CD4-positive, CD25-positive, alpha-beta regulatory T cell (primary cell): ENCODE data around the gene MAP1LC3B2. TPM values are rescaled to one million over a fixed set of nuclear protein-coding genes. Genes with fewer than 3 reads are reported as not detected.

Experiments used
- ATAC-seq, 2 donors: fragments of 150-1000 bp; cut with Tn5 transposase; one replicate each; pipeline ENCODE4 v1.10.0; 2021; ENCODE audit warnings: low read depth in 2 of 2, moderate number of reproducible peaks in 2 of 2, moderate library complexity in 1 of 2
- DNase-seq, 3 donors: peaks; one replicate each; pipeline versions ENCODE4 v3.0.0 to v3.0.0-alpha.2; 2012 to 2022; ENCODE audit warnings: mixed read lengths in 1 of 3
- H3K27ac ChIP-seq: one replicate; pipeline ENCODE4 v1.7.0; 2013; ENCODE audit warnings: mild to moderate bottlenecking, low read length; ENCODE audit not compliant: insufficient read depth, poor library complexity, severe bottlenecking
- H3K27me3 ChIP-seq: one replicate; pipeline ENCODE4 v1.7.0; 2013; ENCODE audit warnings: low read length; ENCODE audit not compliant: control insufficient read depth, insufficient read depth
- H3K36me3 ChIP-seq: one replicate; pipeline ENCODE4 v1.7.0; 2013; ENCODE audit warnings: mild to moderate bottlenecking, low read length, moderate library complexity; ENCODE audit not compliant: control insufficient read depth, insufficient read depth
- H3K4me1 ChIP-seq: 2 replicates; pipeline ENCODE4 v1.7.0; 2013; ENCODE audit warnings: mild to moderate bottlenecking, low read length; ENCODE audit not compliant: insufficient read depth, control insufficient read depth, poor library complexity, severe bottlenecking
- H3K4me3 ChIP-seq: one replicate; pipeline ENCODE4 v1.7.0; 2013; ENCODE audit warnings: low read depth, mild to moderate bottlenecking, low read length, moderate library complexity
- H3K9me3 ChIP-seq, 2 experiments: 1 replicate in 1 of 2; 2 replicates in 1 of 2; pipeline ENCODE4 v1.7.0; 2013; ENCODE audit warnings: low read length in 2 of 2, mild to moderate bottlenecking in 1 of 2, moderate library complexity in 1 of 2; ENCODE audit not compliant: control insufficient read depth in 2 of 2
- H3K27ac Mint-ChIP-seq, 3 donors: one replicate each; pipeline ENCODE4 v1.8.0; 2020 to 2022; ENCODE audit warnings: mild to moderate bottlenecking in 3 of 3, mixed read lengths in 3 of 3, moderate library complexity in 2 of 3
- H3K27me3 Mint-ChIP-seq: one replicate; pipeline ENCODE4 v1.8.0; 2022; ENCODE audit warnings: mild to moderate bottlenecking, mixed read lengths
- H3K36me3 Mint-ChIP-seq: one replicate; pipeline ENCODE4 v1.8.0; 2020; ENCODE audit warnings: mixed read lengths
- H3K4me1 Mint-ChIP-seq, 4 donors: one replicate each; pipeline ENCODE4 v1.8.0; 2020 to 2022; ENCODE audit warnings: mixed read lengths in 4 of 4, mild to moderate bottlenecking in 1 of 4
- H3K4me3 Mint-ChIP-seq, 4 donors: one replicate each; pipeline ENCODE4 v1.8.0; 2020 to 2022; ENCODE audit warnings: mild to moderate bottlenecking in 4 of 4, mixed read lengths in 4 of 4, moderate library complexity in 3 of 4
- H3K9me3 Mint-ChIP-seq, 7 donors: one replicate each; pipeline ENCODE4 v1.8.0; 2020 to 2022; ENCODE audit warnings: mixed read lengths in 7 of 7, mild to moderate bottlenecking in 3 of 7, moderate library complexity in 2 of 7
- polyA plus RNA-seq, 4 donors: library from polyadenylated mRNA; unstranded; fragments of 300-500 nt; fragmentation: Illumina TruSeq; gene quantifications; one replicate each; pipeline ENCODE4 v1.2.3, GENCODE V29; 2021
- total RNA-seq: library from RNA; stranded (reverse); gene quantifications from one replicate; pipeline ENCODE4 v1.2.3, GENCODE V29; 2022

The MAP1LC3B2 gene
- total and polyA plus RNA-seq, 5 donors from 2014 or later = 2.2 to 14.2 (median 8.1) TPM

- peaks cover 0 to 3% (median 0%) of the 10 kb centered on the region in 7 donors for H3K9me3 Mint-ChIP-seq
- H3K36me3 ChIP-seq = no peaks in the 10 kb centered on the region
- H3K27ac ChIP-seq = no peak overlapping the region
- no peak overlapping the region for H3K27ac Mint-ChIP-seq
- no peak overlapping the region for H3K4me3 ChIP-seq
- H3K36me3 Mint-ChIP-seq = no peaks in the 10 kb centered on the region
- peaks cover 6% of the 10 kb centered on the region for H3K27me3 Mint-ChIP-seq
- no peaks in the 10 kb centered on the region for H3K4me1 Mint-ChIP-seq
- peaks cover 0 to 4% of the 10 kb centered on the region in 2 experiments for H3K9me3 ChIP-seq
- DNase-seq (no peak), ATAC-seq (no peak)
- H3K4me1 ChIP-seq = no peaks in the 10 kb centered on the region
- H3K4me3 Mint-ChIP-seq = no peak overlapping the region
- H3K27me3 ChIP-seq = no peaks in the 10 kb centered on the region
Observed at GRCh38 chr12:116615141-116615861, 56.1 kb downstream of the MAP1LC3B2 start.

DNA sequence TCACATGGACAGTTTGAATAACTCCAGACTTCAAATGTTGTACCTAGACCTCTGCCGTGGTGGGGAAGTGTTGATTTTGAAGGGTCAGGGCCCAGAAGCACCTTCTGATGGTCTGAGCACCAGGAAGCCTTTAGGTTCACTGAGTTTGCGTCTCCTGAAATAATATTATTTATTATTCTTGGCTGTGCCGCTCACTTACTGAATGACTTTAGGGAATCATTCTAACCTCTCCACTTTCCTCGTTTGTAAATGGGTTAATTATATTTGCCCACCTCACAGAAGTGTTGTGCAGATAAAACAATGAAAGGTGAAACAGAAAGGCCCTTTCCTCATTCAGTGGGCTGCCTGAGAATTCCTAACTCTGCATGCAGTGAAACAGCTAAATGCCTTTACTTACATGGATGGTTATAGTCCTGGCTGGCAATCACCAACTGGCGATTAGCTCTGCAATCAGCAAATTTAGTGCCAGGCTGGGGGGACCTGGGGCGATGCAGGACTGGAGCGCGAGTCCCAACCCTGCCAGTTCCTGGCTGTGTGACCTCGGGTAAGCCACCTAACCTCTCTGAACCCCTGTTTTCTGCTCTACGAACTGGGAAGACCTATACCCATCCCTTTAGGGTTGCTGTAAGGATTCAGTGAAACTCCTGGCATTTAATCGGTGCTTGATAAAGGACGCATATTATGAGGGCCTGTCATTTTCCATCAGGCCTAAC, 57.5 kb downstream of the MAP1LC3B2 start:
- Mint-ChIP-seq H3K27me3 (peaks cover 7% of the 10 kb centered on the region), H3K9me3 (peaks cover 0 to 3% (median 0%) of the 10 kb centered on the region in 7 donors), H3K36me3 (no peaks in the 10 kb centered on the region), H3K27ac (no peak overlapping the region), H3K4me3 (no peak overlapping the region), H3K4me1 (no peaks in the 10 kb centered on the region)
- Histone ChIP-seq H3K27ac (no peak overlapping the region), H3K9me3 (peaks cover 0 to 4% of the 10 kb centered on the region in 2 experiments), H3K27me3 (no peaks in the 10 kb centered on the region), H3K36me3 (no peaks in the 10 kb centered on the region), H3K4me1 (no peaks in the 10 kb centered on the region), H3K4me3 (no peak overlapping the region)
- DNase-seq (no peak), ATAC-seq (no peak)

- H3K36me3 Mint-ChIP-seq = no peaks in the 10 kb centered on the region
- no peak overlapping the region for H3K4me3 ChIP-seq
- H3K9me3 ChIP-seq = peaks cover 4 to 9% of the 10 kb centered on the region in 2 experiments
- H3K4me1 ChIP-seq = no peaks in the 10 kb centered on the region
- no peak overlapping the region for H3K27ac Mint-ChIP-seq
- H3K27ac ChIP-seq = no peak overlapping the region
- ATAC-seq (no peak), DNase-seq (no peak)
- H3K36me3 ChIP-seq = no peaks in the 10 kb centered on the region
- no peaks in the 10 kb centered on the region for H3K27me3 ChIP-seq
- H3K4me3 Mint-ChIP-seq = no peak overlapping the region
- H3K9me3 Mint-ChIP-seq = peaks cover 0 to 15% (median 3%) of the 10 kb centered on the region in 7 donors
- peaks cover 11% of the 10 kb centered on the region for H3K27me3 Mint-ChIP-seq
- no peaks in the 10 kb centered on the region for H3K4me1 Mint-ChIP-seq
Observed at GRCh38 chr12:116619246-116619645, 60.1 kb downstream of the MAP1LC3B2 start.

- Histone ChIP-seq H3K9me3 (peaks cover 4 to 9% of the 10 kb centered on the region in 2 experiments), H3K27ac (no peak overlapping the region), H3K36me3 (no peaks in the 10 kb centered on the region), H3K4me3 (no peak overlapping the region), H3K27me3 (no peaks in the 10 kb centered on the region), H3K4me1 (no peaks in the 10 kb centered on the region)
- no peak overlapping the region for H3K4me3 Mint-ChIP-seq
- DNase-seq (no peak), ATAC-seq (no peak)
- H3K36me3 Mint-ChIP-seq = no peaks in the 10 kb centered on the region
- no peak overlapping the region for H3K27ac Mint-ChIP-seq
- H3K27me3 Mint-ChIP-seq = peaks cover 11% of the 10 kb centered on the region
- H3K4me1 Mint-ChIP-seq = no peaks in the 10 kb centered on the region
- H3K9me3 Mint-ChIP-seq = peaks cover 0 to 15% (median 3%) of the 10 kb centered on the region in 7 donors
Observed at GRCh38 chr12:116620124-116620491, 60.9 kb downstream of the MAP1LC3B2 start.

DNA sequence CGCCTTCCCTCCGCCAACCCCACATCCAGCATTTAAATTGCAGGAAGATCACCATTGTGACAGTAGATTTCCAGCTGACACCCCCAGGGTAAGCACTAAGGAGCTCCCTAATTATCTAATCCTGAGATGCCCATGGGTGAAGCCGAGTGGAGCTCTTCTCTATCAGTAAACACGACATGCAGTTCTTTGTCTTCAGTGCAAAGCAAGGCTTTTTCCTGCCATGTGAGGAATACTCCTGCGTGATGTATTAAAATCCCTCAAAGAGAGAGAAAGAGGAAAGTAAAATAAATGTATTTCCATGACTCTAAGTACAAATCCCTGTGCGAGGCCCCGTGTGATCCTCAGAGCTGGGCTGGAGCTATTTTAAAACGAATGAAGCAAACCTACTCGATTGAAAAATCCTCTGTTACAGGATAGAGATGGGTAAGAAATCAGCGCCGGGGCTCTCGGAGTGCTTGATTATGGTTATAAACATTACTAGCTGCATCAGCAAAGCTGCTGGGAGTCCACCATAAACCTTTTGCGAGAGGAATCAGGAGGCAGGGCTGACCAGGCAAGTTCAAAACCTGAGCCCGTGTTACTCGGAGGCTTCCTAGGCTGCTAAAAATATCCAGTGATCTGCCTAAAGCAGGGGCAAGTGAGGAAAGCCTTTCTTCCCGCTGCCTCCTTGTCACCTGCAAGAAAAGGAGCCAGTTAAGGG, 61.5 kb downstream of the MAP1LC3B2 start:
- H3K27me3 Mint-ChIP-seq = peaks cover 11% of the 10 kb centered on the region
- H3K4me3 ChIP-seq = no peak overlapping the region
- peaks cover 4 to 9% of the 10 kb centered on the region in 2 experiments for H3K9me3 ChIP-seq
- H3K9me3 Mint-ChIP-seq = peaks cover 0 to 15% (median 3%) of the 10 kb centered on the region in 7 donors
- no peaks in the 10 kb centered on the region for H3K4me1 ChIP-seq
- no peaks in the 10 kb centered on the region for H3K36me3 Mint-ChIP-seq
- H3K36me3 ChIP-seq = no peaks in the 10 kb centered on the region
- H3K4me3 Mint-ChIP-seq = no peak overlapping the region
- no peaks in the 10 kb centered on the region for H3K4me1 Mint-ChIP-seq
- no peak overlapping the region for H3K27ac ChIP-seq
- H3K27ac Mint-ChIP-seq = no peak overlapping the region
- no peaks in the 10 kb centered on the region for H3K27me3 ChIP-seq
- DNase-seq (no peak), ATAC-seq (no peak)

DNA sequence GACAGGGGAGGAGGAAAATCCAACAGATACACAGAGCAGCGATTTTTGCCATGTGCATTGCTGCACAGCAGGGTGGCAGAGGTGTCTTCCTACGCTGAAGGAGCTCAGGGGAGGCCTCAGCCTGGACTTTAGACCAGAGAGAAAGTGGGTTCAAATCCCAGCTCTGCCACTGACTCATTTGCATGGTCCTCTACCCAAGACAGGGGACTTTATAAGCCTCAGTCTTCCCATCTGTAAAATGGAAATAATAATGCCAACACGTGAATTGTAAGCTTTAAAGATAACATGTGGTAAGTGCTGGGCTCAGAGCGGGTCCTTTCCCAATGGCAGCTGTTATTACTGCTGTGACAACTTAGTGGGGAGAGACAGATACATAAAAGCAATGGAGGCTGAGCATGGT, 62.0 kb downstream of the MAP1LC3B2 start:
- H3K36me3 ChIP-seq = no peaks in the 10 kb centered on the region
- no peaks in the 10 kb centered on the region for H3K27me3 ChIP-seq
- H3K36me3 Mint-ChIP-seq = no peaks in the 10 kb centered on the region
- peaks cover 4 to 9% of the 10 kb centered on the region in 2 experiments for H3K9me3 ChIP-seq
- no peaks in the 10 kb centered on the region for H3K4me1 Mint-ChIP-seq
- peaks cover 11% of the 10 kb centered on the region for H3K27me3 Mint-ChIP-seq
- no peak overlapping the region for H3K27ac ChIP-seq
- H3K4me3 Mint-ChIP-seq = no peak overlapping the region
- H3K9me3 Mint-ChIP-seq = peaks cover 0 to 17% (median 3%) of the 10 kb centered on the region in 7 donors
- DNase-seq (no peak), ATAC-seq (no peak)
- H3K4me3 ChIP-seq = no peak overlapping the region
- H3K27ac Mint-ChIP-seq = no peak overlapping the region
- H3K4me1 ChIP-seq = no peaks in the 10 kb centered on the region

DNA sequence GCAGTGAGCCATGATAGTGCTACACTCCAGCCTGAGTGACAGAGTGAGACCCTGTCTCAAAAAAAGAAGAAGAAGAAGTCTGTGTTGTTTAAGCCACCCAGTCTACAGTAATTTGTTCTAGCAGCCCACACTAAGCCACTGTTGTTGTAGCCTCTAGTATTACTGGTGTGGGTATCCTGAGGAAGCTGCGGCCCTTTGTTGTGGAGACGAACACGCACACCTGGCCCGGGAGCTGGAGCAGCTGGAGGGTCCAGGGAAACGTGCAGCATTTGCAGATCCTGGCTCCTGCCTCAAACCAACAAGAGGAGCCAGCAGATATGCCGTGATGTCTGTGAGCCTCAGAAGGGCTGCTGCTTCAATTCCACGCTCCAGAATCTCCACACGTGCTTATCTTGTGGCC, 65.3 kb downstream of the MAP1LC3B2 start:
- ATAC-seq (no peak), DNase-seq (no peak)
- no peaks in the 10 kb centered on the region for H3K4me1 ChIP-seq
- Mint-ChIP-seq H3K4me1 (no peaks in the 10 kb centered on the region), H3K4me3 (no peak overlapping the region), H3K36me3 (no peaks in the 10 kb centered on the region), H3K9me3 (peaks cover 0 to 15% (median 3%) of the 10 kb centered on the region in 7 donors), H3K27ac (no peak overlapping the region), H3K27me3 (peaks cover 22% of the 10 kb centered on the region)
- no peak overlapping the region for H3K4me3 ChIP-seq
- no peaks in the 10 kb centered on the region for H3K27me3 ChIP-seq
- peaks cover 0 to 9% of the 10 kb centered on the region in 2 experiments for H3K9me3 ChIP-seq
- no peaks in the 10 kb centered on the region for H3K36me3 ChIP-seq
- no peak overlapping the region for H3K27ac ChIP-seq
